Stimulated activated CD4-positive, alpha-beta T cell treated with anti-CD3 and anti-CD28 coated beads, Interleukin-2, amount 100 ng/mL, for 4 hours (primary cell): ENCODE data around the gene NCBP2.
"Not testable (repeated sequence)": the region's sequence is repeated elsewhere in the genome, so short reads cannot be mapped to it uniquely, and the experiment has no call there.

Experiments
- DNase-seq: peaks from one replicate; pipeline ENCODE4 v3.0.0-alpha.2; 2020; ENCODE audit warnings: low read depth

Gene NCBP2

GRCh38 chr3:196968233-196969133 lies 26.2 kb upstream of the NCBP2 start, which contains the start of gene PIGZ:
Gene PIGZ (minus strand): TSS chr3:196968833. CDS start chr3:196952031, 16,802 bp downstream.
- no peak for DNase-seq

DNA sequence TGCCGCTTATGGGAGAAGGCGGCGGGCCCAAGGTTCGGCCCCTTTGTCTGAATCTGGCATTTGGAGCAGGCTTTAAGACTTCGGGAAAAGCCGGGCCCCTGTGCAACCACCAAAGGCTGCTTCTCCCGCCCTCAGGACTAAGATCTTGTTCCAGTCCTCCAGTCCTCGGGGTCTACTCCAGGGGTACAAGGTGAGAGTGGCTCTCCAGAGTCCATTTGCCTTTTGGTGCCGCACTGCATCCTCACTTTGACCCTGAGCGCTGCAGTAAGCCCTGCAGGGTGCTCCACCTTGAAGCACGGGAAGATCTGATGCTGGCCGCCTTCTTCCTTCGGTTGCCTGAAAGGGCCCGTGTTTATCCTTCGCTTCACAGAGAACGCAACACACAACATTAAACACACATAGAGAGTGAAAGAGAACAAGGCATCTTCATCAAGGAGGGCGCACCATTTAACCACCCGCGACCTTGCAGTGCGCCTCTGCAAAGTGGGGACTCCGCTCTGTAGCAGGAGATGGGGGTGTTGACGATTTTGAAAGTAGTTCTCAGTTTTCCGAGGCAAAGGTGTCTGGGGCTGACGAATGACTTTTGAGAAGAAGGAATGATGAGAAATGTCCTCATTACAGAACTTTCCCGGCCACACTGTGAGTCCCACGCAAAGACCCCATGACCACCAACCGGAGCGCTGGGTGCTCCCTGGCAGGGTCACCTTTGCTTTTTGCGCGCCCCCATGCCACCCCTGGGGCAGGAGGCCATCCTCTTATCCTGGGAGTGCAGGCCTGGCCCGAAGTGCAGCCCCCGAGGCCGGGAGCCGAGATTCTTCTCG lies 25.3 kb upstream of the NCBP2 start:
- DNase-seq = no peak

DNA sequence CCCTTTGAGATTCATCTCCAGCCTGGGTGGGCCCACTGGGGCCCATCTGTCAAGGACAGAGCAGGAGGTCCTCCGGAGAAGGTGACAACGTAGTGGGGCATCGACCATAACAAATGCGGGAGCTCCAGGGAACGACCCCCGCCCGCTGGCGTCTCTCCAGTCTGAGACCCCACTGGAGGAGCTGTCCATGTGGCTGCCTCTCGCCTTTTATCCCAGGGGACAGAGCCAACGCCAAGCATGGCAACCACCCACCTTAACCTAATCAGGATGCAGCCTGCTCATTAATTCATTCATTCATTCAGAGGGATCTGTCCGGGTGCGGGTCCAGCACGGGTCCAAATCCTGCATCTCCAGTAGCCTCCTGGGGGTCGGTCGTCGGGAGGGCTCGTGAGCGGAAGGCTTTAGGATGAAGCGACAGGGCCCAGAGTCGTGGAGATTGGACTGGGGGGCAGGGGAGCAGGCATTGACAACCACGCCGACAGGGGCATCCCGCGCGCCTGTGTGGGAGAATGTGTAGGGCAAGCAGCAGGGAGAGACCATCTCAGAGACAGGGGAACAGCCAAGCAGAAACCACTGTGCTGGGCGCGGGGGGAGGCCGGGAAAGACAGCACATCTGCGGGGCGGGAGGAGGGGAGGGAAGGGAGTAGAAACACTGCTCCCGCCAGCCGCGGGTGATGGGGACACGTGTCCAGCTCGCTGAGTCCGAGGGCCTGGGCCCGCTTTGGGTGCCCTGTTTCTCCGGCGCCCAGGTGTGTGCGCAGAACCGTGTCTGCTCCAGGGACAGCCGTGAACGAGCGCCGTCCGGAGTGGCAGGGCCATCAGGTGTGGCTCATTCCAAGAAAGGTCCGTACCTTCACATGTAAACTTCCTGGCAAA lies 24.4 kb upstream of the NCBP2 start:
- DNase-seq = no peak

- no peak for DNase-seq
Observed at GRCh38 chr3:196965804-196966173, 23.5 kb upstream of the NCBP2 start.

GRCh38 chr3:196965112-196965803 lies 22.9 kb upstream of the NCBP2 start:
- no peak for DNase-seq

- DNase-seq = no peak
Observed at GRCh38 chr3:196963631-196963953, 21.3 kb upstream of the NCBP2 start.

- DNase-seq = no peak
Observed at GRCh38 chr3:196962930-196963630, 20.8 kb upstream of the NCBP2 start.

GRCh38 chr3:196962108-196962929 lies 20.0 kb upstream of the NCBP2 start:
- no peak for DNase-seq

DNA sequence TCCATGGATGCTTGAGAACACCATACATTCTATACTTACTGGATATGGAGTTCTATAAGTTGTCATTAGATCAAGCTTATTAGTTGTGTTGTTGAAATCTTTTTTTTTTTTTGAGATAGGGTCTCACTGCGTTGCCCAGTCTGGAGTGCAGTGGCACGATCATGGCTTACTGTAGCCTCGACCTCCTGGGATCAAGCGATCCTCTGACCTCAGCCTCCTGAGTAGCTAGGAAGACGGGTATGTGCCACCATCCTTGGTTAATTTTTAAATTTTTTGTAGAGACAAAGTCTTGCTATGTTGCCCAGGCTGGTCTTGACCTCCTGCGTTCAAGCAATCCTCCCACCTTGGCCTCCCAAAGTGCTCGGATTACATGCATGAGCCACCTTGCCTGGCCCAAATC lies 12.5 kb upstream of the NCBP2 start:
- no peak for DNase-seq

DNA sequence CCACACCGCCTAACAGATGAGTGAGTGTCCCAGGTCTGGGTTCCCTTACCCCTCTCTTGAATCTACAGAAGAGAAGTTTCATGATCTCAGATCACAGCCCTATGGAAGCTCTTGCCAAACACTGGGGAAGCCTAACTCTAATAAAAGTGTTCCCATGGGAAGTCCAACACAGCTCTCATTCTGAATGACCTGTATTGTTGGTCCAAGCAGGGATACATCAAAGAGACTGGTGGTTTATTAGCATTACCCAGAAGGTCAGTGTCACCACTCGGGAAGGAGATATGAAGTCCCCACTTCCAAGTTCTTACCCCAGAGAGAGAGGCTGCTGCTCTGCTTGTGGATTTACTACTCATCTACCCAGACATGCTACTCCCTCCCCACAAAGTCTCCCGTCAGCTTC lies 9.0 kb upstream of the NCBP2 start:
- no peak for DNase-seq

GRCh38 chr3:196949750-196950149 lies 7.4 kb upstream of the NCBP2 start:
- no peak for DNase-seq

DNA sequence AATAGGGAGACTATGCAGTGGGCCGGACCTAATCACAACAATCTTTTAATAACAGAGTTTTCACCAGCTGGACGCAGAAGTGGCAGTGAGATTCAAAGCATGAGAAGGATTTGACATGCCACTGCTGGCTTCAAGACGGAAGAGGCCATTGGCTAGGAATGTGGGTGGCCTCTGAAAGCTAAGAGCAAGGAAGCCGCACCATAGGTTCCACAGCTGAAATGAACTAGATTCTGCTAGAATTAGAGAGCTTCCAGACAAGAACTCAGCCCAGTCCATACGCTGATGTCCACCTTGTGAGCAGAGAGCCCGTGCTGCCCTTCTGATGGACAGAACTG lies 6.9 kb upstream of the NCBP2 start:
- DNase-seq = no peak

GRCh38 chr3:196948442-196949284 lies 6.3 kb upstream of the NCBP2 start:
- DNase-seq = no peak

DNA sequence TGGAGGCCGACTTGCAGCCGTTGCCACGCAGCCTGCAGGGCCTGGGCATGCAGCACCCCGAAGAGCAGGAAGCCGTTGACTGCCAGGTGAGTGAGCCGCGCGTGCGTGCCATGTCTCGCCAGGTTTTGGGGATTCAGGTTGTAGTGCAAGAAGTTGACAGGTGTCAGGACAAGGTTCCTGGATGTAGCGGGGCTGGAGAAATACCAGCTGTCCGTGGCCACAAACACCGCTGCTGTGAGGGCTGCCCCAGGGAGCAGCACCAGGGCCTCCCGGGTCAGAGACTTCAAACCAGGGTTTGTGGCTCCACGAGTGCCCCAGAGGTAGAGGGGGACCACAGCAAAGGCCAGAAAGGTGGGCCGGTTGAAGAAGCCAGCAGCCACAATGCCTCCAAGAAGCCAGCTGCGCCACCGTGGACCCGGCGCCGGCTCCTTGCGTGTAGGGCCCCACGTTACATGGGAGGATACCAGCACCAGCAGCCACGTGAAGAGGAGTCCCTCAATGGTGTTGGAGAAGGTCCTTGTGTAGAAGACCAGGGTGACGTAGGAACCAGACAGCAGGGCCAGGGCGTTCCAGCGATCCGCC lies 5.6 kb upstream of the NCBP2 start:
- no peak for DNase-seq

GRCh38 chr3:196947136-196947859 lies 5.0 kb upstream of the NCBP2 start:
- DNase-seq = no peak

DNA sequence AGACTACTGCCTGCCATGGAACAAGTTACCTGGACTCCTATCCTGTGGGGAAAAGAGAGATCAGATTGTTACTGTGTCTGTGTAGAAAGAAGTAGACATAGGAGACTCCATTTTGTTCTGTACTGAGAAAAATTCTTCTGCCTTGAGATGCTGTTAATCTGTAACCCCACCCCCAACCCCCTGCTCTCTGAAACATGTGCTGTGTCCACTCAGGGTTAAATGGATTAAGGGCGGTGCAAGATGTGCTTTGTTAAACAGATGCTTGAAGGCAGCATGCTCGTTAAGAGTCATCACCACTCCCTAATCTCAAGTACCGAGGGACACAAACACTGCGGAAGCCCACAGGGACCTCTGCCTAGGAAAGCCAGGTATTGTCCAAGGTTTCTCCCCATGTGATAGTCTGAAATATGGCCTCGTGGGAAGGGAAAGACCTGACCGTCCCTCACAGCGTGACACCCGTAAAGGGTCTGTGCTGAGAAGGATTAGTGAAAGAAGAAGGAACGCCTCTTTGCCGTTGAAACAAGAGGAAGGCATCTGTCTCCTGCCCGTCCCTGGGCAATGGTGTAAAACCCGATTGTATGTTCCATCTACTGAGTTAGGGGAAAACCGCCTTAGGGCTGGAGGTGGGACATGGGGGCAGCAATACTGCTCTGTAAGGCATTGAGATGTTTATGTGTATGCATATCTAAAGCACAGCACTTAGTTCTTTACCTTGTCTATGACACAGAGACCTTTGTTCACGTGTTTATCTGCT lies 1.9 kb upstream of the NCBP2 start:
- not testable (repeated sequence) for DNase-seq

DNA sequence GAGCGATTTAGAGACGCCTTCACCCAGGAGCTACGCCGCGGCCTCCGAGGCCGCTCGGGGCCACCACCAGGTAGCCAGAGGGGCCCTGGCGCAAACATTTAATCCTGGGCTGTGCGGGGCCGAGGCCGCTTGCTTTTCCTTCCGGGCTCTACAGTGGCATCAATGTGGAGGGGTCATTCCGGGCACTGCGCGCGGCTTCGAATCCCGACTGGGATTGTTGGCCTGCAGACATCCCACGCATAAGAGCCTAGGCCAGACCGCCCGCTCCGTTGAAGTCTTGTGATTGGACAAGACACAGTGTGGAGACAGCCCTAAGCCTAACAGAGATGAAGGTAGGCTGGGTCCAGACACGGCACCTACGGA lies 568 bp upstream of the NCBP2 start:
- DNase-seq = no peak
